ENCODE data around the gene DDX1.

DNA sequence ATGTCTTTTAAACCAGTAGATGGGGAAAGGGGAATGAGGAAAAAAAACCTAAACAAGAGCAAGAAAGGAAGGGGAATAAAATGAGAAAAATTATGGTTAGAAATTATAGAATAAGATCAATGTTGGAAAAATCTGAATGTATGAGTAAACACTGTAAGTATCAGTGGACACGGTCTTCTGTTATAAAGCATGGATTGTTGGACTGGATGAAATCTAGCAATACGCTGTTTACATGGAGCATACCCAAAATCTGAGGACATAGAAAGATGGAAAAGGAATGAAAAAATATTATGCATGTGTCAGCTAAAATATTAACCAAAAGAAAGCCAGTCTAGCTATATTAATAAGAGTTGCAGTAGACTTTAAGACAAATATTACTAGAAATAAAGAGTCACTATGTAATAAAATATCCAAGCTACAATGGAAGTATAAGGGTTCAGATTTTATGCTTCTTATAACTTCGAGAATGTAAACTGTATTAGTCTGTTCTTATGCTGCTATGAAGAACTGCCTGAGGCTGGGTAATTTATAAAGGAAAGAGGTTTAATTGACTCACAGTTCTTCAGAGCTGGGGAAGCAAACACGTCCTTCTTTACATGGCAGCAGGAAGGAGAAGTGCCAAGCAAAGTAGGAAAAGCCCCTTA lies 32.4 kb downstream of the DDX1 start:
- no peak for TF ChIP-seq NFRKB (IDR thresholded peaks at IDR 0.05)
- TF ChIP-seq ELF4 (IDR thresholded peaks at IDR 0.05): no peak
- TF ChIP-seq FOXM1 (IDR thresholded peaks at IDR 0.05; ENCODE audit: borderline replicate concordance): no peak
- no peak for TF ChIP-seq CTBP1 (IDR thresholded peaks at IDR 0.05; ENCODE audit: borderline replicate concordance)
- no peak for TF ChIP-seq BHLHE40 (IDR thresholded peaks at IDR 0.05; ENCODE audit: borderline replicate concordance)
- TF ChIP-seq FOXK2 (IDR thresholded peaks at IDR 0.05): no peak
- TF ChIP-seq FOXA1 (IDR thresholded peaks at IDR 0.05): no peak
- no peak for TF ChIP-seq TARDBP (IDR thresholded peaks at IDR 0.05)

Measured in HEK293T (cell line).